ENCODE results near the gene FARSA. TPM values are rescaled to one million over a fixed set of nuclear protein-coding genes. Genes with fewer than 3 reads are reported as not detected.
"Not testable (repeated sequence)": the region's sequence is repeated elsewhere in the genome, so short reads cannot be mapped to it uniquely, and the experiment has no call there.

The FARSA gene
- polyA plus RNA-seq, 1 experiment = 13.5 TPM

- TF ChIP-seq, protein P1, sequence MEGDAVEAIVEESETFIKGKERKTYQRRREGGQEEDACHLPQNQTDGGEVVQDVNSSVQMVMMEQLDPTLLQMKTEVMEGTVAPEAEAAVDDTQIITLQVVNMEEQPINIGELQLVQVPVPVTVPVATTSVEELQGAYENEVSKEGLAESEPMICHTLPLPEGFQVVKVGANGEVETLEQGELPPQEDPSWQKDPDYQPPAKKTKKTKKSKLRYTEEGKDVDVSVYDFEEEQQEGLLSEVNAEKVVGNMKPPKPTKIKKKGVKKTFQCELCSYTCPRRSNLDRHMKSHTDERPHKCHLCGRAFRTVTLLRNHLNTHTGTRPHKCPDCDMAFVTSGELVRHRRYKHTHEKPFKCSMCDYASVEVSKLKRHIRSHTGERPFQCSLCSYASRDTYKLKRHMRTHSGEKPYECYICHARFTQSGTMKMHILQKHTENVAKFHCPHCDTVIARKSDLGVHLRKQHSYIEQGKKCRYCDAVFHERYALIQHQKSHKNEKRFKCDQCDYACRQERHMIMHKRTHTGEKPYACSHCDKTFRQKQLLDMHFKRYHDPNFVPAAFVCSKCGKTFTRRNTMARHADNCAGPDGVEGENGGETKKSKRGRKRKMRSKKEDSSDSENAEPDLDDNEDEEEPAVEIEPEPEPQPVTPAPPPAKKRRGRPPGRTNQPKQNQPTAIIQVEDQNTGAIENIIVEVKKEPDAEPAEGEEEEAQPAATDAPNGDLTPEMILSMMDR (IDR thresholded peaks at IDR 0.05; ENCODE audit: low read depth, low read length) = no peak
- H3K4me3 ChIP-seq (ENCODE audit: low read depth, low read length) = no peak overlapping the region
- H3K9me3 ChIP-seq (ENCODE audit: control insufficient read depth, insufficient read depth, low read length) = no peaks in the 10 kb centered on the region; the same call in 1 of the 2 replicates
- ChIA-PET CTCF (interaction anchor here (0.7 to 3.4 kb wide), 2 partner anchors 11 to 139 kb away, joined by 3 to 30 read pairs; no protein-coding TSS in a partner anchor), POLR2A (interaction anchor here (0.8 to 1.3 kb wide), 2 partner anchors 8 to 15 kb away, joined by 3 to 4 read pairs; no protein-coding TSS in a partner anchor)
- no peak overlapping the region for H3K27ac ChIP-seq (ENCODE audit: low read depth, low read length)
- no peaks in the 10 kb centered on the region for H3K27me3 ChIP-seq (ENCODE audit: control insufficient read depth, insufficient read depth, low read length)
- no peak for DNase-seq (ENCODE audit: low read depth, low spot score)
These were observed 21.1 kb upstream of the FARSA start for GRCh38 chr19:12954612-12954962.

DNA sequence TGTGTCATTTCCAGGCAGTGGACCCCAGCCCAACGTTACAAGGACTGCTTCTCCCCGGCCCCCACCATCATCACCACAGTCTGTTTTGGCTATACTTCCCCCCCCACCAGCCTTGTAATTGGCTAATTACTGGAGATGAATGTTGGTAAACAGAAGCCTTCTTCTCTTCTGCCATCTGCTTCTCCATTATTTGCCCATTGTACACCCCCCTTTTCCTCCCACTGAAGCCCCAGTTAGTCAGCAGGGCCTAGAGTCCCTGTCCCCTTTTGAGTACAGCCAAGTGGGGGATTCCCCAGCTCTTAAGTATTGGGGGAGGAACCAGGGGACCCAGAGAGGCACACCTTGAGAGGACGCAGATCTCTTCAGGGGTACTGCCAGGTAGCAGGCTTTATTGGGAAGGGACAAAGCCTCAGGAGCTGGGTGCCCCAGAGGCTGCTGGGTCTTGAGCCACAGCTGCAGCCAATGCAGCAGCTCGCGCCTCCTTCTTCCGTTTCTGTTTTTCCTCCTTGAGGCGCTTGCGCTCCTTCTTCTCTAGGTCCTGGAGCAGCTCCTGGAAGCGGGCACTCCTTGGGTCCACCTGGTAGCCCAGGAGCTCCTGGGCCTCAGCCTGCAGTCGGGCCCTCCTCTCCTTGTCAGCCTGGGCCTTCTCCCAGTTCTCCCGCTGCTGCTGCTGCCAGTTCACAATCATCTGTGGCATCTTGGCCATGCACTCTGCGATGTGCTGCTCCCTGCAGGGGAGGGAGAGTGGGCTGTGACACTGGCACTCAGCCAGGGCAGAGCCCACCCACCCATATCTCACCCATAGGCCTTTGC lies 20.5 kb upstream of the FARSA start:
- Histone ChIP-seq H3K27me3 (ENCODE audit: control insufficient read depth, insufficient read depth, low read length) (no peaks in the 10 kb centered on the region), H3K27ac (ENCODE audit: low read depth, low read length) (peak overlapping the region; percentile 90), H3K9me3 (ENCODE audit: control insufficient read depth, insufficient read depth, low read length) (no peaks in the 10 kb centered on the region; the same call in 1 of the 2 replicates), H3K4me3 (ENCODE audit: low read depth, low read length) (no peak overlapping the region)
- ChIA-PET CTCF (interaction anchor here (0.6 to 3.4 kb wide), 3 partner anchors 8 to 12 kb away, joined by 3 to 30 read pairs (median 9); no protein-coding TSS in a partner anchor), POLR2A (interaction anchor here (0.8 to 1.3 kb wide), 2 partner anchors 8 to 15 kb away, joined by 3 to 4 read pairs; no protein-coding TSS in a partner anchor)
- no peak for DNase-seq (ENCODE audit: low read depth, low spot score)
- TF ChIP-seq, protein P1 (IDR thresholded peaks at IDR 0.05; ENCODE audit: low read depth, low read length) = no peak

DNA sequence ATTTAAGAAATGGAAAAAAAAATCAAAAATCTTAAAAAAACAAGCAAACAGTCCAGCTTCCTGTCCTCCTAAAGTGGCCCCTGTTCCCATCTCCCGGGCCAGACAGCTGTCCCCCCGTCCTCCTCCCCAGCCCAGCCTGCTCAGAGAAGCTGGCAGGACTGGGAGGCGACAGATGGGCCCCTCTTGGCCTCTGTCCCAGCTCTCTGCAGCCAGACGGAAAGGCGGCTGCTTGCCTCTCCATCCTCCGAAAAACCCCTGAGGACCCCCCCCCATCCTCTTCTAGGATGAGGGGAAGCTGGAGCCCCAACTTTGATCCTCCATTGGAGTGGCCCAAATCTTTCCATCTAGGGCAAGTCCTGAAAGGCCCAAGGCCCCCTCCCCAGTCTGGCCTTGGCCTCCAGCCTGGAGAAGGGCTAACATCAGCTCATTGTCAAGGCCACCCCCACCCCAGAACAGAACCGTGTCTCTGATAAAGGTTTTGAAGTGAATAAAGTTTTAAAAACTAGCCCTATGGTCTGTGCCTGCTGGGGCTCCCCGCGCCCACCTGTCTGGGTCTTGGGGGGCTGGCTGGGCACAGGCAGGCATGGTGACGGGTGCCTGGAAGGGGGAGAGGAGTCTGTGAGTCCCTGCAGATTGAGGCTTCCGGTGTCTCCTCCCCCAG lies 19.8 kb upstream of the FARSA start:
- POLR2A ChIA-PET = no interaction called here
- Histone ChIP-seq H3K27me3 (ENCODE audit: control insufficient read depth, insufficient read depth, low read length) (no peaks in the 10 kb centered on the region), H3K4me3 (ENCODE audit: low read depth, low read length) (no peak overlapping the region), H3K9me3 (ENCODE audit: control insufficient read depth, insufficient read depth, low read length) (no peaks in the 10 kb centered on the region; the same call in 1 of the 2 replicates), H3K27ac (ENCODE audit: low read depth, low read length) (peak overlapping the region; percentile 90)
- CTCF ChIA-PET = interaction anchor here (0.6 to 1.2 kb wide), 2 partner anchors 7 to 12 kb away, joined by 3 to 9 read pairs; no protein-coding TSS in a partner anchor
- no peak for DNase-seq (ENCODE audit: low read depth, low spot score)
- TF ChIP-seq, protein P1 (IDR thresholded peaks at IDR 0.05; ENCODE audit: low read depth, low read length) = no peak

DNA sequence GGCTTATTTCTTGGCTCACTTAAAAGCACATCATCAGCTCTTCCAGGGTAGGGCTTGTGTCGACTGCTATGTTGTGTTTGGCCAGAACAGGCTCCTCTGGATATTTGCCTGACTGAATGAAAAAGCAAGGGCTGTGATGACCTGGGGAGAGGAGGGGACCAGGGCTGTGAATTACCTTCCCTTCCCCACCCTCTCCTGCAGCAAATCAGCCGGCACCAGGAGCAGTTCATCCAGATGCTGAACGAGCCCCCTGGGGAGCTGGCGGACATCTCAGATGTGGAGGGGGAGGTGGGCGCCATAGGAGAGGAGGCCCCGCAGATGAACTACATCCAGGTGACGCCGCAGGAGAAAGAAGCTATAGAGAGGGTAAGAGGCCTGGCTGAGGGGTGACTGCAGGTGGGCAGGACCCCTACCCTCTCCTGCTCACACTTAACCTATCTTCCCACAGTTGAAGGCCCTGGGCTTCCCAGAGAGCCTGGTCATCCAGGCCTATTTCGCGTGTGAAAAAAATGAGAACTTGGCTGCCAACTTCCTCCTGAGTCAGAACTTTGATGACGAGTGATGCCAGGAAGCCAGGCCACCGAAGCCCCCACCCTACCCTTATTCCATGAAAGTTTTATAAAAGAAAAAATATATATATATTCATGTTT lies 19.1 kb upstream of the FARSA start:
- POLR2A ChIA-PET = no interaction called here
- no peak overlapping the region for H3K4me3 ChIP-seq (ENCODE audit: low read depth, low read length)

DNA sequence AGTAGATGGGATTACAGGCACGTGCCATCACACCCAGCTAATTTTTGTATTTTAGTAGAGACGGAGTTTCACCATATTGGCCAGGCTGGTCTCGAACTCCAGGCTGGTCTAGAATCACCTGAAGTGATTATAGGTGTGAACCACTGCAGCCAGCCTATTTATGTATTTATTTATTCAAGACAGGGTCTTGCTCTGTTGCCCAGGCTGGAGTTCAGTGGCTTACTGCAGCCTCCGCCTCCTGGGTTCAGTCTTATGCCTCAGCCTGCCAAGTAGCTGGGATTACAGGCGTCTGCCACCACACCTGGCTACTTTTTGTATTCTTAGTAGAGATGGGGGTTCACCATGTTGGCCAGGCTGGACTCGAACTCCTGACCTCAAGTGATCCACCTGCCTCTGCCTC lies 18.5 kb upstream of the FARSA start:
- H3K4me3 ChIP-seq (ENCODE audit: low read depth, low read length); DNase-seq (ENCODE audit: low read depth, low spot score); H3K9me3 ChIP-seq (ENCODE audit: control insufficient read depth, insufficient read depth, low read length); POLR2A ChIA-PET; H3K27me3 ChIP-seq (ENCODE audit: control insufficient read depth, insufficient read depth, low read length): not testable (repeated sequence)
- CTCF ChIA-PET = interaction anchor here (2.0 kb wide), 1 partner anchor 13 kb away, joined by 9 read pairs; no protein-coding TSS in a partner anchor
- peak overlapping the region; percentile 90 for H3K27ac ChIP-seq (ENCODE audit: low read depth, low read length)

More for the DNA sequence above, 19.1 kb upstream of the FARSA start:
- H3K27ac ChIP-seq (ENCODE audit: low read depth, low read length) = peak overlapping the region; percentile 90
- H3K27me3 ChIP-seq (ENCODE audit: control insufficient read depth, insufficient read depth, low read length) = no peaks in the 10 kb centered on the region
- TF ChIP-seq, protein P1 (IDR thresholded peaks at IDR 0.05; ENCODE audit: low read depth, low read length) = no peak
- no peak for DNase-seq (ENCODE audit: low read depth, low spot score)
- CTCF ChIA-PET = interaction anchor here (1.2 kb wide), 1 partner anchor 13 kb away, joined by 9 read pairs; no protein-coding TSS in a partner anchor
- no peaks in the 10 kb centered on the region; the same call in 1 of the 2 replicates for H3K9me3 ChIP-seq (ENCODE audit: control insufficient read depth, insufficient read depth, low read length)
